Keratinocyte (primary cell): ENCODE measurements around the gene NLGN3.

Source experiments
- CTCF ChIP-seq, 3 experiments: IDR thresholded peaks in 1 of 3; conservative IDR thresholded peaks in 1 of 3; optimal IDR thresholded peaks in 1 of 3; 2 replicates in 2 of 3; 3 replicates in 1 of 3; pipeline versions ENCODE3 to v1.5.1; 2011; ENCODE audit warnings: low read length in 3 of 3, mild to moderate bottlenecking in 3 of 3, moderate library complexity in 2 of 3, control low read depth in 1 of 3, inconsistent platforms in 1 of 3; ENCODE audit not compliant: insufficient read depth in 2 of 3; ENCODE audit errors: extremely low read depth in 1 of 3
- EZH2 ChIP-seq: IDR thresholded peaks from one replicate; pipeline ENCODE4 v1.6.1; 2012; ENCODE audit warnings: inconsistent platforms, mild to moderate bottlenecking, low read length, moderate library complexity

DNA sequence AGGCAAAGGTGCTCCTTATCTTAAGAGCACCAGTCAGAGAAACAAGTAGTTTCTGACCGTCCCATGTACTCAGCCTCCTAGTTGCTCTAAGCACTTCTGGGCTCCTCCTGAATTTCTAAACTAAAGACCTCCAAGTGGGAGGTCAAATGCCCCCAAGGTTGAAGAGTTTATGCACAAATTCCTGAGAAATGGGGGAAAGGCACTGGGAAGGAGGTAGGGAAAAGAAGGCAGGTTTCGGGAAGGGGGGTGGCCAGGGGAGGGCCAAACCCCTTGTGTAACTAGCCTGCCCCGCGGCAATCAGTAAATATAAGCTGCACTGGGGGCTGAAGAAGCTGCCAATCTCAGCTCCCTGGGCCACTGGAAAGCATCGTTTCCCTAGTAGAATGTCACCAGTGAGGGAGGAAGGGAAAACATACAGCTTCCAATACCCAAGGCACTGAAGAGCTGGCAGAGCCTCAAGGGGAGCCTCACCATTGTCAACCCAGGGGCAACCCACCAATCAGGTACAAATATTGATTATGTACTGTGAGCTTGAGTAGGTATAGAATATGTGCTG is 45.6 kb upstream of the NLGN3 start:
- TF ChIP-seq CTCF (optimal IDR thresholded peaks at IDR 0.05 in 1 of 3, IDR thresholded peaks at IDR 0.05 in 1 of 3, conservative IDR thresholded peaks at IDR 0.05 in 1 of 3; ENCODE audit: extremely low read depth in 1 of 3, insufficient read depth in 2 of 3, low read length in 3 of 3) (no peak), EZH2 (no peak)
